Uterus (tissue), 4 donors: ENCODE data around the gene SLC46A2. TPM values are rescaled to one million over a fixed set of nuclear protein-coding genes. Genes with fewer than 3 reads are reported as not detected.

ENCODE experiments used
- DNase-seq, 2 donors: peaks; one replicate each; pipeline ENCODE4 v3.0.0-alpha.2; 2019 to 2020
- H3K27ac ChIP-seq, 2 donors: fragments of 200-600 bp; sonication (generic); 1 replicate in 1 of 2; 2 replicates in 1 of 2; pipeline ENCODE4 v1.5.1; 2016 to 2018
- H3K27me3 ChIP-seq, 2 donors: fragments of 200-600 bp; sonication (generic); one replicate each; pipeline ENCODE4 v1.5.1; 2018 to 2019; ENCODE audit warnings: control low read depth in 1 of 2
- H3K36me3 ChIP-seq, 2 donors: fragments of 200-600 bp; sonication (generic); one replicate each; pipeline ENCODE4 v1.5.1; 2019; ENCODE audit warnings: control low read depth in 1 of 2
- H3K4me1 ChIP-seq, 2 donors: fragments of 200-600 bp; sonication (generic); one replicate each; pipeline ENCODE4 v1.5.1; 2018 to 2019; ENCODE audit warnings: control low read depth in 1 of 2
- H3K4me3 ChIP-seq, 2 donors: fragments of 200-600 bp; sonication (generic); 1 replicate in 1 of 2; 2 replicates in 1 of 2; pipeline ENCODE4 v1.5.1; 2018 to 2019; ENCODE audit warnings: mild to moderate bottlenecking in 1 of 2
- H3K9me3 ChIP-seq, 2 donors: fragments of 200-600 bp; sonication (generic); one replicate each; pipeline ENCODE4 v1.5.1; 2019; ENCODE audit warnings: control low read depth in 1 of 2
- POLR2A ChIP-seq, 2 donors: fragments of 450-650 bp; IDR thresholded peaks; one replicate each; pipeline ENCODE4 v1.6.1; 2016; ENCODE audit warnings: antibody characterized with exemption in 2 of 2, mild to moderate bottlenecking in 1 of 2, moderate library complexity in 1 of 2
- intact Hi-C: fragments of 100-400 bp; cut with DNase I; formaldehyde crosslinking; loops from one replicate; pipeline ENCODE4 v1.15.1; 2023; ENCODE audit warnings: low total_unique reads
- total RNA-seq, 4 donors: library from RNA; depleted of rRNA in 3 of 4; stranded (reverse); fragments of >200 nt in 3 of 4; gene quantifications; one replicate each; pipeline versions ENCODE4 v1.1.0 to v1.2.4, GENCODE V29; 2014 to 2023
- TF ChIP-seq, protein P1 (sequence below), 4 experiments: fragments of 200-600 bp in 2 of 4; fragments of 450-650 bp in 2 of 4; sonication (generic) in 2 of 4; IDR thresholded peaks; one replicate each; pipeline ENCODE4 v1.5.1; 2016 to 2019; ENCODE audit warnings: antibody characterized with exemption in 4 of 4, mild to moderate bottlenecking in 2 of 4, moderate library complexity in 1 of 4
- donor health status: DM: yes; HTN: yes; CAD: no.

SLC46A2 gene
- total RNA-seq, 4 donors from 2014 or later: not detected

DNA sequence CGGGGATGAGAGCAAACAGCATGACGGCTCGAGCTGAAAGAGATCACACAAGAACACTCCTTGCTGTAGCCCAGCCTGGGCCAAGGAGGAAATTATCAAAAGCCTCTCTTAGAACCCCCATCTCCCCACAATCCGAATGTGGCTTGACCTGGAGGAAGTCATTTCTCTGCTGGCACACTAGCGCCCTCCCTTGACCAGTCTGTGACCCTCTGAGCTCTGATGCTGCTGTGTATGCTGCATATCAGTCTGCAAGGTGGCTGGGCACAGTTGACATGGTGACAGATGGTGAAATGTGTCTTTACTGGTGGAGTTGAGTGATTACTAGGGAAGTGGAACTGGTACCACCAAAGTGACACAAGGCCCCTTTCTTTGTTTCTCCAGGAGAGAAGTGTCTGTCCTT lies 3.3 kb downstream of the SLC46A2 start:
- DNase-seq: no peak
- Histone ChIP-seq H3K27me3 (no peaks in the 10 kb centered on the region), H3K27ac (no peak overlapping the region), H3K4me1 (no peaks in the 10 kb centered on the region), H3K36me3 (no peaks in the 10 kb centered on the region), H3K9me3 (no peaks in the 10 kb centered on the region), H3K4me3 (no peak overlapping the region)
- no peak for TF ChIP-seq POLR2A (IDR thresholded peaks at IDR 0.05)
- TF ChIP-seq, protein P1, sequence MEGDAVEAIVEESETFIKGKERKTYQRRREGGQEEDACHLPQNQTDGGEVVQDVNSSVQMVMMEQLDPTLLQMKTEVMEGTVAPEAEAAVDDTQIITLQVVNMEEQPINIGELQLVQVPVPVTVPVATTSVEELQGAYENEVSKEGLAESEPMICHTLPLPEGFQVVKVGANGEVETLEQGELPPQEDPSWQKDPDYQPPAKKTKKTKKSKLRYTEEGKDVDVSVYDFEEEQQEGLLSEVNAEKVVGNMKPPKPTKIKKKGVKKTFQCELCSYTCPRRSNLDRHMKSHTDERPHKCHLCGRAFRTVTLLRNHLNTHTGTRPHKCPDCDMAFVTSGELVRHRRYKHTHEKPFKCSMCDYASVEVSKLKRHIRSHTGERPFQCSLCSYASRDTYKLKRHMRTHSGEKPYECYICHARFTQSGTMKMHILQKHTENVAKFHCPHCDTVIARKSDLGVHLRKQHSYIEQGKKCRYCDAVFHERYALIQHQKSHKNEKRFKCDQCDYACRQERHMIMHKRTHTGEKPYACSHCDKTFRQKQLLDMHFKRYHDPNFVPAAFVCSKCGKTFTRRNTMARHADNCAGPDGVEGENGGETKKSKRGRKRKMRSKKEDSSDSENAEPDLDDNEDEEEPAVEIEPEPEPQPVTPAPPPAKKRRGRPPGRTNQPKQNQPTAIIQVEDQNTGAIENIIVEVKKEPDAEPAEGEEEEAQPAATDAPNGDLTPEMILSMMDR (IDR thresholded peaks at IDR 0.05): no peak
- intact Hi-C loops: no loop called here

DNA sequence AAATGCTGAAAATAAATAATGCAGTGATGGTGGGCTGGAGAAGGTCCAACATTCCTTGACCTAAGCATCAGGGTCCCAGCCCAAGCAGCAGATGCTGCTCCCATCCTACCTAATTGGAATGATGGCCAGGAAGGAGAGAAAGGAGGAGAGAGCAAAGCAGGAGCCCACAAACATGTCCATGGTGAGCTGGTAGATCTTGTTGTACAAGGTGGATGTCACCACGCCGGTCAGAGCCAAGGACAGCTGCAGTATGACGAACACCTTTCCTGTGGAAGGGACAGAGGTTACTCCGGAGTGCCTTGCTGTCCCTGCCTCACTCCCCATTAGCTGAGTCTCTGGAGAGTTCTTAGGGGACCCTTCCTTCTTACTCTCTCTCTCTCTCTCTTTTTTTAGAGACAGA lies 4.3 kb downstream of the SLC46A2 start:
- intact Hi-C loops: no loop called here
- no peaks in the 10 kb centered on the region for H3K9me3 ChIP-seq
- no peaks in the 10 kb centered on the region for H3K4me1 ChIP-seq
- H3K27me3 ChIP-seq: no peaks in the 10 kb centered on the region
- H3K27ac ChIP-seq: no peak overlapping the region
- no peak for TF ChIP-seq POLR2A (IDR thresholded peaks at IDR 0.05)
- TF ChIP-seq, protein P1 (IDR thresholded peaks at IDR 0.05): no peak
- DNase-seq: no peak
- H3K4me3 ChIP-seq: no peak overlapping the region
- H3K36me3 ChIP-seq: no peaks in the 10 kb centered on the region

DNA sequence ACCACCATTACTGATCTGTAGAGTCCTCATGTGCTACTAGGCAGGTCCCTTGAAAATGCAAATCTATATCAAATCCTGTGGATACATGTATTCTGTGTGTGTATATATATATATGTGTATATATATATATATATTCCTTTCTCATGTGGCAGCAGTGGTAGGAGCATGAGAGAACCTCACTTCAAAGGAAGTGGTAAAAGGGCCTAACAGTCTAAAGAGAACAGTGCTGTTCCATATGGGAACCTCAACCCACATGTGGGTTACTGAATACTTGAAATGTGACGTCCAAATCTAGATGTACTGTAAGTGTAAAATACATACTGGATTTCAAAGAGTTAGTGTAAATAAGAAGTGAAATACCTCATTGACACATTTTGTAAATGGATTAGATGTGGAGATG lies 5.4 kb downstream of the SLC46A2 start:
- Histone ChIP-seq H3K36me3 (no peaks in the 10 kb centered on the region), H3K9me3 (no peaks in the 10 kb centered on the region), H3K4me3 (no peak overlapping the region), H3K4me1 (no peaks in the 10 kb centered on the region), H3K27ac (no peak overlapping the region), H3K27me3 (no peaks in the 10 kb centered on the region)
- TF ChIP-seq, protein P1 (IDR thresholded peaks at IDR 0.05): no peak
- TF ChIP-seq POLR2A (IDR thresholded peaks at IDR 0.05): no peak
- intact Hi-C loops: no loop called here
- no peak for DNase-seq

DNA sequence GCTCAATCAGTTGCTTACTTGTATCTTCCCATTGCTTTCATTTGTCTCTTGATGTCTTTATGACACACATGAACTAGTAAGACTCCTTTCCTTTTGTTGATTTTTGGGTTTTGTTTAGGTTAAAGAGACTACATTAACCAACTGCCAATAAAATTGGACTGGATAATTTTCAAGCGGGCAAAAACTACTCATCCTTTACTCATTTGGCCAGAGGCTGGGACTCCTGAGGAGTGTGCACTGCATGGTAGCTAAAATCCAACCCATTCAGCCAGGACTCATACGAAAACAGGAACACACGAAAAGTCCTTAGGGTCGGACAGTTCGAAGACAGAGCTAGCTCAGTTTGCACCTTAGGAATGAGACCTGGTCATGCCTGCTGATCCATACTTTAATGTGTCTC lies 6.0 kb downstream of the SLC46A2 start:
- Histone ChIP-seq H3K9me3 (no peaks in the 10 kb centered on the region), H3K27ac (no peak overlapping the region), H3K4me1 (no peaks in the 10 kb centered on the region), H3K27me3 (no peaks in the 10 kb centered on the region), H3K36me3 (no peaks in the 10 kb centered on the region), H3K4me3 (no peak overlapping the region)
- no peak for DNase-seq
- TF ChIP-seq, protein P1 (IDR thresholded peaks at IDR 0.05): no peak
- no peak for TF ChIP-seq POLR2A (IDR thresholded peaks at IDR 0.05)
- intact Hi-C loops: no loop called here

DNA sequence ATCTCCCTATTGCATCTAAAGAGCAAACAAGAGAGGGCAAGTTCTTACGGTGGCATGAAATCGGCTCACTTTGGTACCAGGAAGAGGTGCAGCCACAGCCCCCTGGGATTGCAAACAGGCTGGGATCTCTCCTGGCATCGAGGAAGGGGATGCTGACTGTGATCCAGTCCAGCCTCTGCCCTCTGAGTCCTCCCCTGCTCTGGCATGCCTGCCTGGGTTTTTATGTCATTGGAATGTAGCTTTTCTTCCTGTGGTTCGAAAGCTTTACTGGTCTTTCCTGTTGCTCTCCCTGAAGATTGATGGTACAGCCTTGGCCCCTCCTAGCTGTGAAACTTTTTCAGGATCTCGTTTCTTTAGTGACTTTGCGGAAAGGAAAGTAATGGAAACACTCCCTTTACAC lies 6.6 kb downstream of the SLC46A2 start:
- Histone ChIP-seq H3K27me3 (no peaks in the 10 kb centered on the region), H3K9me3 (no peaks in the 10 kb centered on the region), H3K27ac (no peak overlapping the region), H3K36me3 (no peaks in the 10 kb centered on the region), H3K4me3 (no peak overlapping the region), H3K4me1 (no peaks in the 10 kb centered on the region)
- TF ChIP-seq POLR2A (IDR thresholded peaks at IDR 0.05): no peak
- TF ChIP-seq, protein P1 (IDR thresholded peaks at IDR 0.05): no peak
- intact Hi-C loops: no loop called here
- DNase-seq: no peak
